HEK293 (cell line): Measurements from ENCODE around the gene BICC1.

ENCODE experiments used
- CTCF ChIA-PET: fragments of 350-600 bp; formaldehyde crosslinking; extraction: SDS; loops from one replicate; lab custom pipeline; 2021; ENCODE audit warnings: antibody characterized with exemption; lab: Yijun Ruan, JAX
- POLR2A ChIA-PET: fragments of 300-600 bp; formaldehyde crosslinking; extraction: SDS; loops from one replicate; lab custom pipeline; 2020; ENCODE audit warnings: antibody characterized with exemption, inconsistent platforms; lab: Yijun Ruan, JAX
- H3K27ac ChIP-seq: fragments of 200-500 bp; sonication (Bioruptor generic); 2 replicates; pipeline ENCODE4 v1.5.1; 2014; ENCODE audit warnings: low read depth, low read length, control low read depth, inconsistent platforms; ENCODE audit errors: extremely low read depth
- H3K36me3 ChIP-seq, 2 experiments: fragments of 200-500 bp in 1 of 2; sonication (Bioruptor generic) in 1 of 2; 1 replicate in 1 of 2; 2 replicates in 1 of 2; pipeline ENCODE4 v1.5.1; 2014 to 2017; ENCODE audit warnings: inconsistent platforms in 2 of 2, low read length in 2 of 2; ENCODE audit not compliant: control insufficient read depth in 2 of 2, insufficient read depth in 1 of 2
- H3K4me1 ChIP-seq: fragments of 200-500 bp; sonication (Bioruptor generic); 2 replicates; pipeline ENCODE4 v1.5.1; 2014; ENCODE audit warnings: mild to moderate bottlenecking, low read length, inconsistent platforms; ENCODE audit not compliant: control insufficient read depth, insufficient read depth
- H3K4me3 ChIP-seq: 2 replicates; pipeline ENCODE4 v1.5.1; 2011; ENCODE audit warnings: low read depth, mild to moderate bottlenecking, control low read depth, low read length, moderate library complexity
- H3K9me3 ChIP-seq: fragments of 200-500 bp; sonication (Bioruptor generic); 2 replicates; pipeline ENCODE4 v1.5.1; 2014; ENCODE audit warnings: low read depth, low read length, inconsistent platforms; ENCODE audit not compliant: control insufficient read depth, insufficient read depth
- GFI1B ChIP-seq: fragments of 450-650 bp; formaldehyde crosslinking; IDR thresholded peaks from 2 replicates; pipeline ENCODE4 v1.5.1; 2016; ENCODE audit warnings: missing biosample characterization, missing genetic modification characterization
- GLIS2 ChIP-seq: fragments of 450-650 bp; formaldehyde crosslinking; IDR thresholded peaks from 2 replicates; pipeline ENCODE4 v1.5.1; 2016; ENCODE audit warnings: missing biosample characterization, missing genetic modification characterization
- KLF10 ChIP-seq: fragments of 450-650 bp; IDR thresholded peaks from 2 replicates; pipeline ENCODE4 v1.5.1; 2018; ENCODE audit warnings: missing biosample characterization, mild to moderate bottlenecking, missing genetic modification characterization
- OVOL3 ChIP-seq: fragments of 450-650 bp; formaldehyde crosslinking; IDR thresholded peaks from 2 replicates; pipeline ENCODE4 v1.5.1; 2016; ENCODE audit warnings: missing biosample characterization, missing genetic modification characterization
- YY2 ChIP-seq: fragments of 450-650 bp; formaldehyde crosslinking; IDR thresholded peaks from 2 replicates; pipeline ENCODE4 v1.5.1; 2016; ENCODE audit warnings: missing biosample characterization, missing genetic modification characterization
- ZNF132 ChIP-seq: fragments of 450-650 bp; formaldehyde crosslinking; IDR thresholded peaks from 2 replicates; pipeline ENCODE4 v1.5.1; 2017; ENCODE audit warnings: missing biosample characterization, missing genetic modification characterization, borderline replicate concordance
- ZNF169 ChIP-seq: fragments of 450-650 bp; formaldehyde crosslinking; IDR thresholded peaks from 2 replicates; pipeline ENCODE4 v1.5.1; 2016; ENCODE audit warnings: missing biosample characterization, missing genetic modification characterization
- ZNF24 ChIP-seq: fragments of 450-650 bp; formaldehyde crosslinking; IDR thresholded peaks from 2 replicates; pipeline ENCODE4 v1.5.1; 2016; ENCODE audit warnings: missing biosample characterization, missing genetic modification characterization
- ZNF473 ChIP-seq: fragments of 450-650 bp; formaldehyde crosslinking; IDR thresholded peaks from 2 replicates; pipeline ENCODE4 v1.5.1; 2017; ENCODE audit warnings: missing biosample characterization, missing genetic modification characterization
- ZNF501 ChIP-seq: fragments of 450-650 bp; formaldehyde crosslinking; IDR thresholded peaks from 2 replicates; pipeline ENCODE4 v1.5.1; 2016; ENCODE audit warnings: missing biosample characterization, missing genetic modification characterization
- ZNF560 ChIP-seq: fragments of 450-650 bp; formaldehyde crosslinking; IDR thresholded peaks from 2 replicates; pipeline ENCODE4 v1.5.1; 2017; ENCODE audit warnings: missing biosample characterization, missing genetic modification characterization, borderline replicate concordance
- ZNF585B ChIP-seq: fragments of 450-650 bp; formaldehyde crosslinking; IDR thresholded peaks from 2 replicates; pipeline ENCODE4 v1.5.1; 2016; ENCODE audit warnings: missing biosample characterization, missing genetic modification characterization
- ZNF596 ChIP-seq: fragments of 450-650 bp; IDR thresholded peaks from 2 replicates; pipeline ENCODE4 v1.5.0; 2018; ENCODE audit warnings: missing biosample characterization, mild to moderate bottlenecking, missing genetic modification characterization, moderate library complexity
- ZNF600 ChIP-seq: fragments of 450-650 bp; formaldehyde crosslinking; IDR thresholded peaks from 2 replicates; pipeline ENCODE4 v1.5.1; 2016; ENCODE audit warnings: missing biosample characterization, missing genetic modification characterization
- ZNF621 ChIP-seq: fragments of 450-650 bp; formaldehyde crosslinking; IDR thresholded peaks from 2 replicates; pipeline ENCODE4 v1.5.1; 2017; ENCODE audit warnings: missing biosample characterization, missing genetic modification characterization
- ZNF660 ChIP-seq: fragments of 450-650 bp; IDR thresholded peaks from 2 replicates; pipeline ENCODE4 v1.5.1; 2018; ENCODE audit warnings: missing biosample characterization, mild to moderate bottlenecking, missing genetic modification characterization
- ZNF76 ChIP-seq: fragments of 450-650 bp; formaldehyde crosslinking; IDR thresholded peaks from 2 replicates; pipeline ENCODE4; 2016; ENCODE audit warnings: low read depth, missing biosample characterization, missing genetic modification characterization, borderline replicate concordance
- ZNF785 ChIP-seq: fragments of 450-650 bp; formaldehyde crosslinking; IDR thresholded peaks from 2 replicates; pipeline ENCODE4 v1.5.1; 2016; ENCODE audit warnings: missing biosample characterization, missing genetic modification characterization
- ZNF791 ChIP-seq: fragments of 450-650 bp; formaldehyde crosslinking; IDR thresholded peaks from 2 replicates; pipeline ENCODE4 v1.5.1; 2016; ENCODE audit warnings: missing biosample characterization, missing genetic modification characterization
- ZNF830 ChIP-seq: fragments of 450-650 bp; IDR thresholded peaks from 2 replicates; pipeline ENCODE4 v1.5.0; 2018; ENCODE audit warnings: missing biosample characterization, missing genetic modification characterization, low read depth, mild to moderate bottlenecking, moderate library complexity
- TF ChIP-seq, protein P1 (sequence below): fragments of 450-650 bp; formaldehyde crosslinking; IDR thresholded peaks from 2 replicates; pipeline ENCODE4 v1.5.1; 2017; ENCODE audit warnings: missing biosample characterization, missing genetic modification characterization
- TF ChIP-seq, protein P2 (sequence below): fragments of 450-650 bp; formaldehyde crosslinking; IDR thresholded peaks from 2 replicates; pipeline ENCODE4 v1.5.1; 2016; ENCODE audit warnings: missing biosample characterization, missing genetic modification characterization, borderline replicate concordance
- TF ChIP-seq, protein P3 (sequence below): fragments of 450-650 bp; formaldehyde crosslinking; IDR thresholded peaks from 2 replicates; pipeline ENCODE4 v1.5.1; 2016; ENCODE audit warnings: missing biosample characterization, missing genetic modification characterization
- TF ChIP-seq, protein P4 (sequence below): fragments of 450-650 bp; formaldehyde crosslinking; IDR thresholded peaks from 2 replicates; pipeline ENCODE4 v1.5.1; 2016; ENCODE audit warnings: missing biosample characterization, missing genetic modification characterization
- TF ChIP-seq, protein P5 (sequence below): fragments of 450-650 bp; formaldehyde crosslinking; IDR thresholded peaks from 2 replicates; pipeline ENCODE4 v1.5.1; 2016; ENCODE audit warnings: missing biosample characterization, missing genetic modification characterization

Gene BICC1

DNA sequence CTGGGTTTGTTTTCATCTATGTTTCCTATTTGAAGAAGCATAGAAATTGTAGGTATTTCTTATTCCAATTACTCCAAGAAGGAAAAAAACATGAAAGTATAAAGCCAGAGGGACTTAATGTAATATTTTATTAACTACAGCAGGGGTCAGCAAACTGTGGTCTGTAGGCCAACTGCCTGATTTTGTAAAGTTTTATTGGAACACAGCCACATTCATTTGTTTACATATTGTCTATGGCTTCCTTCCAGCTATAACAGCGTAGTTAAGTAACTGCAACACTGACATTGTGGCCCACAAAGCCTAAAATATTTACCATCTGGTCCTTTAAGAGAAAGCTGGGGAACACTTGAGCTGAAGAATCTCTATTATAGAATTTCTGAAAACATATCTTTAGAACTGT is 306.2 kb downstream of the BICC1 start:
- peaks cover 15% of the 10 kb centered on the region for H3K4me1 ChIP-seq
- TF ChIP-seq ZNF621 (tag by site-specific recombination) (no peak), GLIS2 (tag by site-specific recombination) (no peak), ZNF585B (tag by site-specific recombination) (peak; percentile 27; the same call in 1 of the 2 replicates), ZNF132 (tag by site-specific recombination) (no peak), ZNF473 (tag by site-specific recombination) (no peak), ZNF660 (tag by site-specific recombination) (0 out of 2 replicates have a peak, but pooled peaks have one; percentile 38), GFI1B (tag by site-specific recombination) (no peak), ZNF830 (tag by site-specific recombination) (no peak), ZNF169 (no peak), KLF10 (tag by site-specific recombination) (no peak)
- TF ChIP-seq, protein P1, sequence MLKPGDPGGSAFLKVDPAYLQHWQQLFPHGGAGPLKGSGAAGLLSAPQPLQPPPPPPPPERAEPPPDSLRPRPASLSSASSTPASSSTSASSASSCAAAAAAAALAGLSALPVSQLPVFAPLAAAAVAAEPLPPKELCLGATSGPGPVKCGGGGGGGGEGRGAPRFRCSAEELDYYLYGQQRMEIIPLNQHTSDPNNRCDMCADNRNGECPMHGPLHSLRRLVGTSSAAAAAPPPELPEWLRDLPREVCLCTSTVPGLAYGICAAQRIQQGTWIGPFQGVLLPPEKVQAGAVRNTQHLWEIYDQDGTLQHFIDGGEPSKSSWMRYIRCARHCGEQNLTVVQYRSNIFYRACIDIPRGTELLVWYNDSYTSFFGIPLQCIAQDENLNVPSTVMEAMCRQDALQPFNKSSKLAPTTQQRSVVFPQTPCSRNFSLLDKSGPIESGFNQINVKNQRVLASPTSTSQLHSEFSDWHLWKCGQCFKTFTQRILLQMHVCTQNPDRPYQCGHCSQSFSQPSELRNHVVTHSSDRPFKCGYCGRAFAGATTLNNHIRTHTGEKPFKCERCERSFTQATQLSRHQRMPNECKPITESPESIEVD (tag by site-specific recombination) = peak; percentile 30; the same call in 1 of the 2 replicates
- TF ChIP-seq, protein P2, sequence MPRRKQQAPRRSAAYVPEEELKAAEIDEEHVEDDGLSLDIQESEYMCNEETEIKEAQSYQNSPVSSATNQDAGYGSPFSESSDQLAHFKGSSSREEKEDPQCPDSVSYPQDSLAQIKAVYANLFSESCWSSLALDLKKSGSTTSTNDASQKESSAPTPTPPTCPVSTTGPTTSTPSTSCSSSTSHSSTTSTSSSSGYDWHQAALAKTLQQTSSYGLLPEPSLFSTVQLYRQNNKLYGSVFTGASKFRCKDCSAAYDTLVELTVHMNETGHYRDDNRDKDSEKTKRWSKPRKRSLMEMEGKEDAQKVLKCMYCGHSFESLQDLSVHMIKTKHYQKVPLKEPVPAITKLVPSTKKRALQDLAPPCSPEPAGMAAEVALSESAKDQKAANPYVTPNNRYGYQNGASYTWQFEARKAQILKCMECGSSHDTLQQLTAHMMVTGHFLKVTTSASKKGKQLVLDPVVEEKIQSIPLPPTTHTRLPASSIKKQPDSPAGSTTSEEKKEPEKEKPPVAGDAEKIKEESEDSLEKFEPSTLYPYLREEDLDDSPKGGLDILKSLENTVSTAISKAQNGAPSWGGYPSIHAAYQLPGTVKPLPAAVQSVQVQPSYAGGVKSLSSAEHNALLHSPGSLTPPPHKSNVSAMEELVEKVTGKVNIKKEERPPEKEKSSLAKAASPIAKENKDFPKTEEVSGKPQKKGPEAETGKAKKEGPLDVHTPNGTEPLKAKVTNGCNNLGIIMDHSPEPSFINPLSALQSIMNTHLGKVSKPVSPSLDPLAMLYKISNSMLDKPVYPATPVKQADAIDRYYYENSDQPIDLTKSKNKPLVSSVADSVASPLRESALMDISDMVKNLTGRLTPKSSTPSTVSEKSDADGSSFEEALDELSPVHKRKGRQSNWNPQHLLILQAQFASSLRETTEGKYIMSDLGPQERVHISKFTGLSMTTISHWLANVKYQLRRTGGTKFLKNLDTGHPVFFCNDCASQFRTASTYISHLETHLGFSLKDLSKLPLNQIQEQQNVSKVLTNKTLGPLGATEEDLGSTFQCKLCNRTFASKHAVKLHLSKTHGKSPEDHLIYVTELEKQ = no peak
- TF ChIP-seq, protein P3, sequence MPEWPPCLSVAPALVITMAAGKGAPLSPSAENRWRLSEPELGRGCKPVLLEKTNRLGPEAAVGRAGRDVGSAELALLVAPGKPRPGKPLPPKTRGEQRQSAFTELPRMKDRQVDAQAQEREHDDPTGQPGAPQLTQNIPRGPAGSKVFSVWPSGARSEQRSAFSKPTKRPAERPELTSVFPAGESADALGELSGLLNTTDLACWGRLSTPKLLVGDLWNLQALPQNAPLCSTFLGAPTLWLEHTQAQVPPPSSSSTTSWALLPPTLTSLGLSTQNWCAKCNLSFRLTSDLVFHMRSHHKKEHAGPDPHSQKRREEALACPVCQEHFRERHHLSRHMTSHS = no peak
- TF ChIP-seq, protein P4, sequence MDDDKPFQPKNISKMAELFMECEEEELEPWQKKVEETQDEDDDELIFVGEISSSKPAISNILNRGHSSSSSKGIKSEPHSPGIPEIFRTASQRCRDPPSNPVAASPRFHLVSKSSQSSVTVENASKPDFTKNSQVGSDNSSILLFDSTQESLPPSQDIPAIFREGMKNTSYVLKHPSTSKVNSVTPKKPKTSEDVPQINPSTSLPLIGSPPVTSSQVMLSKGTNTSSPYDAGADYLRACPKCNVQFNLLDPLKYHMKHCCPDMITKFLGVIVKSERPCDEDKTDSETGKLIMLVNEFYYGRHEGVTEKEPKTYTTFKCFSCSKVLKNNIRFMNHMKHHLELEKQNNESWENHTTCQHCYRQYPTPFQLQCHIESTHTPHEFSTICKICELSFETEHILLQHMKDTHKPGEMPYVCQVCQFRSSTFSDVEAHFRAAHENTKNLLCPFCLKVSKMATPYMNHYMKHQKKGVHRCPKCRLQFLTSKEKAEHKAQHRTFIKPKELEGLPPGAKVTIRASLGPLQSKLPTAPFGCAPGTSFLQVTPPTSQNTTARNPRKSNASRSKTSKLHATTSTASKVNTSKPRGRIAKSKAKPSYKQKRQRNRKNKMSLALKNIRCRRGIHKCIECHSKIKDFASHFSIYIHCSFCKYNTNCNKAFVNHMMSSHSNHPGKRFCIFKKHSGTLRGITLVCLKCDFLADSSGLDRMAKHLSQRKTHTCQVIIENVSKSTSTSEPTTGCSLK = no peak
- TF ChIP-seq, all 188 proteins: peak for 3
- Histone ChIP-seq H3K27ac (no peak overlapping the region), H3K9me3 (no peaks in the 10 kb centered on the region), H3K4me3 (no peak overlapping the region), H3K36me3 (no peaks in the 10 kb centered on the region)
- ChIA-PET POLR2A (no interaction called here), CTCF (interaction anchor here (0.7 to 1.5 kb wide), 2 partner anchors 38 to 72 kb away, joined by 4 read pairs; no protein-coding TSS in a partner anchor)

DNA sequence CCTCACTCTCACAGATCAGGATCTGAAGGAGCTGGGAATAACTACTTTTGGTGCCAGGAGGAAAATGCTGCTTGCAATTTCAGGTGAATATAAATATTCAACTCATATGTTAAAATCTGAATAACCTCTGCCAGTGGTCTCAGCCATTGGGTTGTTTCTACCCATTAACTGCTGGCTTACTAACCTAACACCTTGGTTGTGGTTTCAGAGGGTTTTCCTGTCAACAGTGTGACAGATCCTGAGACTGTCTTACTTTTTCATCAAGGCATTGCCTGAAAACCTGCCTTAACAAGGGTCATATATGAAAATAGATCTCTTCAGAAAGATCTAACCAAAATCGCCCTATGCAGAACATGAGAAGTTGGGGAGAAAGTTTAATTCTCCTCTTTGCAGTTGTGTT is 307.7 kb downstream of the BICC1 start:
- H3K4me1 ChIP-seq = peaks cover 15% of the 10 kb centered on the region
- H3K36me3 ChIP-seq = no peaks in the 10 kb centered on the region
- ChIA-PET POLR2A (no interaction called here), CTCF (no interaction called here)
- H3K9me3 ChIP-seq = no peaks in the 10 kb centered on the region
- no peak overlapping the region for H3K27ac ChIP-seq
- no peak overlapping the region for H3K4me3 ChIP-seq
- TF ChIP-seq, protein P2 = no peak
- TF ChIP-seq ZNF600 (tag by site-specific recombination) (no peak), ZNF560 (no peak), ZNF24 (no peak), YY2 (tag by site-specific recombination) (no peak), ZNF76 (no peak), ZNF791 (tag by site-specific recombination) (no peak), ZNF501 (tag by site-specific recombination) (no peak), ZNF596 (tag by site-specific recombination) (no peak), OVOL3 (tag by site-specific recombination) (no peak), ZNF785 (tag by site-specific recombination) (no peak)
- TF ChIP-seq, protein P5, sequence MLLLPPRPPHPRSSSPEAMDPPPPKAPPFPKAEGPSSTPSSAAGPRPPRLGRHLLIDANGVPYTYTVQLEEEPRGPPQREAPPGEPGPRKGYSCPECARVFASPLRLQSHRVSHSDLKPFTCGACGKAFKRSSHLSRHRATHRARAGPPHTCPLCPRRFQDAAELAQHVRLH = no peak
